Measurements from ENCODE around the gene INHA. TPM values are rescaled to one million over a fixed set of nuclear protein-coding genes. Genes with fewer than 3 reads are reported as not detected.

INHA gene
- total RNA-seq, 1 experiment from 2014 or later = 0.31 TPM

GRCh38 chr2:219548990-219549389 lies 23.1 kb upstream of the INHA start:
- no peak for TF ChIP-seq CTCF (conservative IDR thresholded peaks at IDR 0.05)
- no peak overlapping the region for H2BK20ac ChIP-seq (ENCODE audit: low read depth, low read length, poor library complexity, severe bottlenecking)
- H3K9ac ChIP-seq (ENCODE audit: extremely low read depth, insufficient read length, low read length) = no peak overlapping the region
- H3K18ac ChIP-seq (ENCODE audit: insufficient read length, low read depth, low read length) = no peak overlapping the region
- no peaks in the 10 kb centered on the region for H3K79me2 ChIP-seq (ENCODE audit: insufficient read depth, low read length)
- peaks cover 18% of the 10 kb centered on the region for H3K23me2 ChIP-seq (ENCODE audit: insufficient read length, low read depth, low read length, poor library complexity, severe bottlenecking)
- H4K20me1 ChIP-seq (ENCODE audit: control insufficient read depth, insufficient read depth, insufficient read length) = no peaks in the 10 kb centered on the region
- no CpG with 5 or more reads among the region's 18 CpGs for WGBS (ENCODE audit: extremely low coverage, insufficient read length, low lambda C conversion rate)
- H3K9me3 ChIP-seq (ENCODE audit: control insufficient read depth, low read depth, low read length) = no peaks in the 10 kb centered on the region
- no peak overlapping the region for H2AK5ac ChIP-seq (ENCODE audit: insufficient read length, low read length)
- H3K4me1 Mint-ChIP-seq = peaks cover 19 to 26% of the 10 kb centered on the region in 2 experiments
- H4K8ac ChIP-seq (replicated peaks; ENCODE audit: insufficient read length, low read depth, low read length) = no peak overlapping the region
- H3K79me1 ChIP-seq (ENCODE audit: insufficient read depth, low read depth, low read length, poor library complexity, severe bottlenecking) = no peaks in the 10 kb centered on the region
- no peak overlapping the region for H2BK120ac ChIP-seq (ENCODE audit: low read depth, low read length, poor library complexity, severe bottlenecking)
- peaks cover 3% of the 10 kb centered on the region; the same call in 1 of the 2 replicates for H3K4me1 ChIP-seq (ENCODE audit: insufficient read depth, low read length)
- H3K56ac ChIP-seq (ENCODE audit: insufficient read length, low read depth, low read length) = no peak overlapping the region
- no peak overlapping the region for H2BK15ac ChIP-seq (ENCODE audit: low read depth, low read length)
- no peak overlapping the region for H3K23ac ChIP-seq (ENCODE audit: insufficient read length, low read depth, low read length)
- H3K27ac Mint-ChIP-seq = no peak overlapping the region
- peaks cover 4% of the 10 kb centered on the region; the same call in 1 of the 2 replicates for H3K27me3 ChIP-seq (ENCODE audit: insufficient read depth, low read length)
- no peak overlapping the region for H3K27ac ChIP-seq (ENCODE audit: insufficient read length, low read depth, low read length)
- H3K14ac ChIP-seq (ENCODE audit: insufficient read depth, low read length) = no peak overlapping the region
- no peak overlapping the region for H2BK12ac ChIP-seq (ENCODE audit: insufficient read length, low read depth, low read length)
- no peak overlapping the region for H3K4me2 ChIP-seq (ENCODE audit: insufficient read depth, insufficient read length, low read length)
- no peak overlapping the region for H2BK5ac ChIP-seq (ENCODE audit: insufficient read length, low read length)
- peaks cover 0 to 3% of the 10 kb centered on the region in 2 experiments; a peak in 1 of 5 replicates for H3K9me3 Mint-ChIP-seq
- H3K4ac ChIP-seq (ENCODE audit: low read depth, low read length) = no peak overlapping the region
- H3K36me3 Mint-ChIP-seq (ENCODE audit: insufficient read depth in 1 of 3, low read depth in 3 of 3) = peaks cover 10 to 26% (median 26%) of the 10 kb centered on the region in 3 experiments; a peak in 6 of 7 replicates
- no peak for DNase-seq
- no peak overlapping the region; a peak in 1 of 5 replicates for H3K4me3 Mint-ChIP-seq
- H3T11ph ChIP-seq (ENCODE audit: low read length) = no peak overlapping the region
- peaks cover 56% of the 10 kb centered on the region for H3K27me3 Mint-ChIP-seq (ENCODE audit: low read depth)
- H4K5ac ChIP-seq (ENCODE audit: insufficient read length, low read depth, low read length) = no peak overlapping the region
- no peak overlapping the region for H4K91ac ChIP-seq (ENCODE audit: insufficient read length, low read depth, low read length)
- no peak overlapping the region for H2AFZ ChIP-seq (ENCODE audit: low read length)
